K562 (cell line): Measurements from ENCODE around the gene PFN3. TPM values are rescaled to one million over a fixed set of nuclear protein-coding genes. Genes with fewer than 3 reads are reported as not detected.

Experiments used
- CC2D1A ChIP-seq: fragments of 450-650 bp; IDR thresholded peaks from 2 replicates; pipeline ENCODE4 v1.6.1; 2017; ENCODE audit warnings: mild to moderate bottlenecking
- E2F1 ChIP-seq: sonication (generic); formaldehyde crosslinking; IDR thresholded peaks from 2 replicates; pipeline ENCODE4 v1.8.1; 2023; ENCODE audit warnings: mild to moderate bottlenecking, missing genetic modification reagents, moderate library complexity
- EHMT2 ChIP-seq: fragments of 450-650 bp; IDR thresholded peaks from 2 replicates; pipeline ENCODE4 v1.6.1; 2018; ENCODE audit warnings: antibody characterized with exemption
- JUNB ChIP-seq: fragments of 450-650 bp; formaldehyde crosslinking; conservative IDR thresholded peaks from 2 replicates; pipeline ENCODE4 v1.4.0; 2020; ENCODE audit warnings: mild to moderate bottlenecking
- MITF ChIP-seq: IDR thresholded peaks from 2 replicates; pipeline ENCODE4 v1.6.1; 2014; ENCODE audit warnings: antibody characterized with exemption
- POLR2AphosphoS2 ChIP-seq: IDR thresholded peaks from 2 replicates; pipeline ENCODE4 v1.6.1; 2012; ENCODE audit warnings: low read length, improper control_type of control experiment
- SMARCA5 ChIP-seq: fragments of 450-650 bp; IDR thresholded peaks from 2 replicates; pipeline ENCODE4 v1.6.1; 2016
- SMC3 ChIP-seq: conservative IDR thresholded peaks from 2 replicates; pipeline ENCODE4 v1.6.1; 2011; ENCODE audit warnings: low read depth, low read length, improper control_type of control experiment; ENCODE audit not compliant: insufficient read depth
- STAG1 ChIP-seq: sonication (generic); formaldehyde crosslinking; IDR thresholded peaks from 2 replicates; pipeline ENCODE4 v1.5.0; 2020; ENCODE audit warnings: missing genetic modification reagents, borderline replicate concordance
- XRCC5 ChIP-seq: fragments of 200-400 bp; formaldehyde crosslinking; IDR thresholded peaks from 2 replicates; pipeline ENCODE4 v1.6.1; 2017; ENCODE audit warnings: low read depth, mild to moderate bottlenecking, low read length
- ZBTB2 ChIP-seq: fragments of 450-650 bp; IDR thresholded peaks from 2 replicates; pipeline ENCODE4 v1.6.1; 2016; ENCODE audit warnings: antibody characterized with exemption
- ZEB2 ChIP-seq: fragments of 450-650 bp; IDR thresholded peaks from 2 replicates; pipeline ENCODE4 v1.6.1; 2016
- ZNF197 ChIP-seq: fragments of 200-800 bp; sonication (Bioruptor generic); IDR thresholded peaks from 2 replicates; pipeline ENCODE4 v1.6.1; 2016; ENCODE audit warnings: low read depth, missing genetic modification characterization, missing compliant biosample characterization
- polyA plus RNA-seq, 8 experiments: library from polyadenylated mRNA; depleted of rRNA in 4 of 8; stranded (reverse) in 5 of 8; unstranded in 3 of 8; fragments of >200 nt; fragmentation: Nextera tagmentation in 2 of 8; fragmentation: Illumina TruSeq in 1 of 8; extraction: Ambion mirVana in 2 of 8; extraction: Trizol in 1 of 8; gene quantifications; 2 replicates each; pipeline versions ENCODE4 v1.2.1 to v1.2.3, GENCODE V29; 2011 to 2014; ENCODE audit warnings: inconsistent platforms in 1 of 8, missing spikeins in 1 of 8
- total RNA-seq, 7 experiments: library from RNA; depleted of rRNA in 6 of 7; stranded (reverse); fragments of >200 nt in 6 of 7; fragmentation: Illumina TruSeq in 2 of 7; extraction: Trizol in 2 of 7; gene quantifications; 2 replicates each; pipeline versions ENCODE4 v1.2.1 to v1.2.3, GENCODE V29; 2011 to 2021; ENCODE audit warnings: low replicate concordance in 1 of 7
- TF ChIP-seq, protein P1 (sequence below): fragments of 250-450 bp; sonication (Bioruptor Pico); IDR thresholded peaks from 2 replicates; pipeline ENCODE4 v1.8.0; 2022; ENCODE audit warnings: inconsistent platforms
- TF ChIP-seq, protein P2 (sequence below): fragments of 200-800 bp; sonication (Bioruptor generic); IDR thresholded peaks from 2 replicates; pipeline ENCODE4 v1.6.1; 2016; ENCODE audit warnings: missing genetic modification characterization, missing compliant biosample characterization

PFN3 gene
- total and polyA plus RNA-seq, 9 of the 15 experiments (the other 6 are each of a cell fraction or from before 2014, with no cell fraction given): not detected

DNA sequence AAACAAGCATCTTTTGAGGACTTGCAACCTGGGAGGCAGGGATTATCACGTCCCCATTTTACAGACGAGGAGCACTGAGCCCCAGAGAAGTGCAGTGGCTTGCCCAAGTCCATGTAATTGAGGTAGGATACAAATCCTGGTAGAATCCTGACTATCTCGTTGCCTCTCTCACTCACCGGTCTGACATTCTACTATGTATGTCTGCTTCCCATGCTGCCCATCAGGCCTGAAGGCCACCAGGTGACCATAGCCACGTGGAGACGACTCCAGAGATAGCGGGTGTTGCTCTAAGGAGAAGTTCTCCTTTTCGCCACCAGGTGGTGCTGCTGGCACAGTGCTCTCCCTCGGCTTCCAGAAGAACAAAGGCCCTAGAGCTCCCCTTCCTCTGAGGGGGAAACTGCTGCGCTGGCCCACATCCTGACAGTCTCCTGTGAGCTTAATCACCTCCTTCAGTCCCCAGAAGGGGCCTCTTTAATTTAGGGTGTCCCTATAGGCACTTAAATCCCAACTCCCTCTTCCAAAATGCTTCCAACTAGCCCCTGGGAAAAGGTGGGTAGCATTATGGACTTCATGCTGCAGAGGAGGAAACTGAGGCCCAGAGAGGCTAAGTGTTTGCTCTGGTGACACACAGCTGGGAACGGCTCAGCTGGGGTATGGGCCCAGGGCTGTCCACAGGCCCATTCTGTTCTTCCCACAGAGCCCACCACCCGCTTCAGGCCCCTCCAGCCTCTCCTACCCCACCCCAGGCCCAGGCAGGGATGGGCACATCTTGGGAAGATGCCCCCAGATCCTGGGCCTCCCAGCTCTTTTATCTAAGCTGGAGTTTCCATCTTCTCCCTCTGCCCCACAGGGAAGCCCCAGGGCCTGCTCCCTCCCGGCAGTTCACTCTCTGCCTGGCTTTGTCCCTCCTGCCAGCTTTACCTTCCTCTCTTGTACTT is 9.8 kb downstream of the PFN3 start (continued):
- TF ChIP-seq, protein P1, sequence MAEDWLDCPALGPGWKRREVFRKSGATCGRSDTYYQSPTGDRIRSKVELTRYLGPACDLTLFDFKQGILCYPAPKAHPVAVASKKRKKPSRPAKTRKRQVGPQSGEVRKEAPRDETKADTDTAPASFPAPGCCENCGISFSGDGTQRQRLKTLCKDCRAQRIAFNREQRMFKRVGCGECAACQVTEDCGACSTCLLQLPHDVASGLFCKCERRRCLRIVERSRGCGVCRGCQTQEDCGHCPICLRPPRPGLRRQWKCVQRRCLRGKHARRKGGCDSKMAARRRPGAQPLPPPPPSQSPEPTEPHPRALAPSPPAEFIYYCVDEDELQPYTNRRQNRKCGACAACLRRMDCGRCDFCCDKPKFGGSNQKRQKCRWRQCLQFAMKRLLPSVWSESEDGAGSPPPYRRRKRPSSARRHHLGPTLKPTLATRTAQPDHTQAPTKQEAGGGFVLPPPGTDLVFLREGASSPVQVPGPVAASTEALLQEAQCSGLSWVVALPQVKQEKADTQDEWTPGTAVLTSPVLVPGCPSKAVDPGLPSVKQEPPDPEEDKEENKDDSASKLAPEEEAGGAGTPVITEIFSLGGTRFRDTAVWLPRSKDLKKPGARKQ (CRISPR knock-in tag): no peak
- TF ChIP-seq POLR2AphosphoS2 (no peak), STAG1 (peak; percentile 54; the same call in 1 of the 2 replicates), JUNB (CRISPR knock-in tag) (no peak), EHMT2 (no peak), MITF (0 out of 2 replicates have a peak, but pooled peaks have one; percentile 51), SMARCA5 (0 out of 2 replicates have a peak, but pooled peaks have one; percentile 43), ZEB2 (peak; percentile 45; the same call in 1 of the 2 replicates), CC2D1A (peak; percentile 76; the same call in 1 of the 2 replicates), ZBTB2 (no peak), E2F1 (CRISPR knock-in tag) (peak; percentile 76), SMC3 (peak; percentile 90), ZNF197 (CRISPR knock-in tag) (no peak), XRCC5 (peak; percentile 88)
- TF ChIP-seq, protein P2, sequence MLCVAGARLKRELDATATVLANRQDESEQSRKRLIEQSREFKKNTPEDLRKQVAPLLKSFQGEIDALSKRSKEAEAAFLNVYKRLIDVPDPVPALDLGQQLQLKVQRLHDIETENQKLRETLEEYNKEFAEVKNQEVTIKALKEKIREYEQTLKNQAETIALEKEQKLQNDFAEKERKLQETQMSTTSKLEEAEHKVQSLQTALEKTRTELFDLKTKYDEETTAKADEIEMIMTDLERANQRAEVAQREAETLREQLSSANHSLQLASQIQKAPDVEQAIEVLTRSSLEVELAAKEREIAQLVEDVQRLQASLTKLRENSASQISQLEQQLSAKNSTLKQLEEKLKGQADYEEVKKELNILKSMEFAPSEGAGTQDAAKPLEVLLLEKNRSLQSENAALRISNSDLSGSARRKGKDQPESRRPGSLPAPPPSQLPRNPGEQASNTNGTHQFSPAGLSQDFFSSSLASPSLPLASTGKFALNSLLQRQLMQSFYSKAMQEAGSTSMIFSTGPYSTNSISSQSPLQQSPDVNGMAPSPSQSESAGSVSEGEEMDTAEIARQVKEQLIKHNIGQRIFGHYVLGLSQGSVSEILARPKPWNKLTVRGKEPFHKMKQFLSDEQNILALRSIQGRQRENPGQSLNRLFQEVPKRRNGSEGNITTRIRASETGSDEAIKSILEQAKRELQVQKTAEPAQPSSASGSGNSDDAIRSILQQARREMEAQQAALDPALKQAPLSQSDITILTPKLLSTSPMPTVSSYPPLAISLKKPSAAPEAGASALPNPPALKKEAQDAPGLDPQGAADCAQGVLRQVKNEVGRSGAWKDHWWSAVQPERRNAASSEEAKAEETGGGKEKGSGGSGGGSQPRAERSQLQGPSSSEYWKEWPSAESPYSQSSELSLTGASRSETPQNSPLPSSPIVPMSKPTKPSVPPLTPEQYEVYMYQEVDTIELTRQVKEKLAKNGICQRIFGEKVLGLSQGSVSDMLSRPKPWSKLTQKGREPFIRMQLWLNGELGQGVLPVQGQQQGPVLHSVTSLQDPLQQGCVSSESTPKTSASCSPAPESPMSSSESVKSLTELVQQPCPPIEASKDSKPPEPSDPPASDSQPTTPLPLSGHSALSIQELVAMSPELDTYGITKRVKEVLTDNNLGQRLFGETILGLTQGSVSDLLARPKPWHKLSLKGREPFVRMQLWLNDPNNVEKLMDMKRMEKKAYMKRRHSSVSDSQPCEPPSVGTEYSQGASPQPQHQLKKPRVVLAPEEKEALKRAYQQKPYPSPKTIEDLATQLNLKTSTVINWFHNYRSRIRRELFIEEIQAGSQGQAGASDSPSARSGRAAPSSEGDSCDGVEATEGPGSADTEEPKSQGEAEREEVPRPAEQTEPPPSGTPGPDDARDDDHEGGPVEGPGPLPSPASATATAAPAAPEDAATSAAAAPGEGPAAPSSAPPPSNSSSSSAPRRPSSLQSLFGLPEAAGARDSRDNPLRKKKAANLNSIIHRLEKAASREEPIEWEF (CRISPR knock-in tag): no peak
